HCT116 (cell line): Measurements from ENCODE around the gene GGT6. TPM values are rescaled to one million over a fixed set of nuclear protein-coding genes. Genes with fewer than 3 reads are reported as not detected.

Experiments
- ATAC-seq: fragments of 200-7000 bp; cut with Tn5 transposase; 2 replicates; pipeline ENCODE4 v1.9.1; 2020; ENCODE audit warnings: mild to moderate bottlenecking, moderate library complexity
- BruUV-seq: library from RNA; stranded (reverse); fragments of 400-500 nt; replicated peaks from 2 replicates; lab custom pipeline; 2021; lab: Mats Ljungman, UMichigan
- CTCF ChIA-PET: fragments of 300-600 bp; sonication (Branson Sonifier 250); formaldehyde crosslinking; loops from one replicate; lab custom pipeline; 2021; ENCODE audit warnings: antibody characterized with exemption; lab: Charles Lee
- POLR2A ChIA-PET: fragments of 300-600, 350-600 bp; sonication (Branson Sonifier 250); formaldehyde crosslinking; loops from one replicate; lab custom pipeline; 2021; ENCODE audit warnings: antibody characterized with exemption; lab: Charles Lee
- RAD21 ChIA-PET, 2 experiments: fragments of 300-600 bp; sonication (Branson Sonifier 250); formaldehyde crosslinking; loops; one replicate each; lab custom pipeline; 2023; ENCODE audit warnings: low total read pairs in 2 of 2; ENCODE audit not compliant: uncharacterized antibody in 2 of 2, unreplicated experiment in 2 of 2, low non-redundant PET in 1 of 2; lab: Charles Lee
- DNase-seq: peaks from one replicate; pipeline ENCODE4 v3.0.0-alpha.2; 2010; ENCODE audit warnings: low read depth, low spot score
- H2AFZ ChIP-seq: fragments of 200-600 bp; shearing (Covaris generic), sonication (generic); 2 replicates; pipeline ENCODE4 v1.6.1; 2017; ENCODE audit warnings: low read depth, mixed run types, mixed read lengths, antibody characterized with exemption, low read length; ENCODE audit not compliant: poor library complexity, severe bottlenecking
- H3K27ac ChIP-seq: 2 replicates; pipeline ENCODE4 v1.5.1; 2012; ENCODE audit warnings: low read depth, low read length
- H3K27me3 ChIP-seq: fragments of 200-600 bp; sonication (generic); 2 replicates; pipeline ENCODE4 v1.6.1; 2016; ENCODE audit warnings: mixed run types, low read length, mixed read lengths; ENCODE audit not compliant: insufficient read depth
- H3K36me3 ChIP-seq, 2 experiments: fragments of 200-500 bp in 1 of 2; fragments of 200-600 bp in 1 of 2; sonication (Bioruptor generic) in 1 of 2; sonication (generic) in 1 of 2; 2 replicates each; pipeline versions ENCODE4 v1.5.1 to v1.6.1; 2014 to 2016; ENCODE audit warnings: low read length in 2 of 2, inconsistent platforms in 1 of 2, mixed read lengths in 1 of 2, mixed run types in 1 of 2; ENCODE audit not compliant: insufficient read depth in 2 of 2, control insufficient read depth in 1 of 2
- H3K4me1 ChIP-seq, 2 experiments: fragments of 200-600 bp in 1 of 2; sonication (generic) in 1 of 2; 2 replicates each; pipeline versions ENCODE4 v1.5.1 to v1.6.1; 2012 to 2017; ENCODE audit warnings: low read length in 2 of 2, inconsistent platforms in 1 of 2, mild to moderate bottlenecking in 1 of 2, mixed read lengths in 1 of 2, mixed run types in 1 of 2, moderate library complexity in 1 of 2; ENCODE audit not compliant: insufficient read depth in 2 of 2, control insufficient read depth in 1 of 2
- H3K4me2 ChIP-seq: fragments of 200-600 bp; sonication (generic); 2 replicates; pipeline ENCODE4 v1.6.1; 2017; ENCODE audit warnings: mixed run types, low read length, mixed read lengths
- H3K4me3 ChIP-seq, 2 experiments: fragments of 200-600 bp in 1 of 2; sonication (generic) in 1 of 2; replicated peaks in 1 of 2; 2 replicates each; pipeline ENCODE4 v1.5.1; 2011 to 2016; ENCODE audit warnings: low read length in 2 of 2, control low read depth in 1 of 2, low read depth in 1 of 2, mild to moderate bottlenecking in 1 of 2, mixed read lengths in 1 of 2, mixed run types in 1 of 2
- H3K79me2 ChIP-seq: fragments of 200-600 bp; sonication (generic); 2 replicates; pipeline ENCODE4 v1.6.1; 2017; ENCODE audit warnings: mild to moderate bottlenecking, mixed run types, low read length, moderate library complexity, mixed read lengths; ENCODE audit not compliant: insufficient read depth
- H3K9ac ChIP-seq: fragments of 200-600 bp; sonication (generic); 2 replicates; pipeline ENCODE4 v1.6.1; 2016; ENCODE audit warnings: low read length, mixed read lengths
- H3K9me2 ChIP-seq: fragments of 200-600 bp; sonication (generic), shearing (Covaris generic); 2 replicates; pipeline ENCODE4 v1.6.1; 2017; ENCODE audit warnings: mixed run types, mild to moderate bottlenecking, moderate library complexity; ENCODE audit not compliant: insufficient read depth
- H3K9me3 ChIP-seq, 2 experiments: fragments of 200-500 bp in 1 of 2; fragments of 200-600 bp in 1 of 2; sonication (Bioruptor generic) in 1 of 2; sonication (generic) in 1 of 2; 2 replicates each; pipeline ENCODE4 v1.6.1; 2014 to 2017; ENCODE audit warnings: low read length in 2 of 2, mixed read lengths in 2 of 2, inconsistent platforms in 1 of 2, low read depth in 1 of 2, mild to moderate bottlenecking in 1 of 2, mixed run types in 1 of 2, moderate library complexity in 1 of 2; ENCODE audit not compliant: control insufficient read depth in 1 of 2, insufficient read depth in 1 of 2
- H4K20me1 ChIP-seq: fragments of 200-600 bp; sonication (generic), shearing (Covaris generic); 2 replicates; pipeline ENCODE4 v1.6.1; 2017; ENCODE audit warnings: mixed run types, mild to moderate bottlenecking, moderate library complexity; ENCODE audit not compliant: insufficient read depth
- CBX3 ChIP-seq: IDR thresholded peaks from 2 replicates; pipeline ENCODE4 v1.6.1; 2012; ENCODE audit warnings: low read depth
- CTCF ChIP-seq, 3 experiments: fragments of 200-600 bp in 1 of 3; sonication (generic) in 1 of 3; IDR thresholded peaks in 2 of 3; conservative IDR thresholded peaks in 1 of 3; 2 replicates each; pipeline ENCODE4 v1.5.1; 2012 to 2017; ENCODE audit warnings: low read depth in 2 of 3, low read length in 2 of 3, antibody characterized with exemption in 1 of 3, borderline replicate concordance in 1 of 3, control low read depth in 1 of 3, mild to moderate bottlenecking in 1 of 3, mixed read lengths in 1 of 3, mixed run types in 1 of 3, moderate library complexity in 1 of 3; ENCODE audit not compliant: insufficient read depth in 1 of 3
- EZH2phosphoT487 ChIP-seq: fragments of 200-600 bp; IDR thresholded peaks from 2 replicates; pipeline ENCODE4 v1.6.1; 2018; ENCODE audit warnings: antibody characterized with exemption, borderline replicate concordance
- FOSL1 ChIP-seq: IDR thresholded peaks from 2 replicates; pipeline ENCODE4 v1.6.1; 2012; ENCODE audit warnings: low read depth
- POLR2A ChIP-seq: IDR thresholded peaks from 2 replicates; pipeline ENCODE4 v1.7.0; 2011; ENCODE audit warnings: borderline replicate concordance; ENCODE audit not compliant: insufficient read depth, insufficient read length; ENCODE audit errors: extremely low read depth
- POLR2AphosphoS5 ChIP-seq: IDR thresholded peaks from 2 replicates; pipeline ENCODE4 v1.6.1; 2011; ENCODE audit warnings: mild to moderate bottlenecking, low read depth, low read length, moderate library complexity
- REST ChIP-seq: IDR thresholded peaks from 2 replicates; pipeline ENCODE4 v1.6.1; 2012; ENCODE audit warnings: low read depth
- SP1 ChIP-seq: IDR thresholded peaks from 2 replicates; pipeline ENCODE4 v1.6.1; 2012; ENCODE audit warnings: low read depth
- TCF7L2 ChIP-seq: IDR thresholded peaks from 2 replicates; pipeline ENCODE4 v1.7.0; 2011; ENCODE audit warnings: borderline replicate concordance, inconsistent platforms; ENCODE audit not compliant: insufficient read depth, insufficient read length; ENCODE audit errors: extremely low read depth
- YY1 ChIP-seq: IDR thresholded peaks from 2 replicates; pipeline ENCODE4 v1.6.1; 2011; ENCODE audit warnings: low read length, low read depth, moderate library complexity, mild to moderate bottlenecking; ENCODE audit not compliant: insufficient replicate concordance; ENCODE audit errors: extremely low read depth
- ZBTB33 ChIP-seq: IDR thresholded peaks from 2 replicates; pipeline ENCODE4 v1.6.1; 2011; ENCODE audit warnings: mild to moderate bottlenecking, low read length, moderate library complexity; ENCODE audit not compliant: insufficient replicate concordance; ENCODE audit errors: extremely low read depth
- ZFX ChIP-seq: fragments of 450-650 bp; IDR thresholded peaks from 2 replicates; pipeline ENCODE4 v1.6.1; 2017
- ZNF274 ChIP-seq: fragments of 200-500 bp; sonication (Bioruptor generic); IDR thresholded peaks from 2 replicates; pipeline ENCODE4 v1.6.1; 2014; ENCODE audit warnings: mild to moderate bottlenecking, low read depth, low read length, inconsistent platforms
- intact Hi-C: fragments of 100-400 bp; cut with micrococcal nuclease; formaldehyde crosslinking; loops from 2 replicates; pipeline ENCODE4 v1.10.0; 2022
- total RNA-seq: library from RNA; stranded (reverse); gene quantifications from one replicate; pipeline ENCODE4 v1.2.1, GENCODE V29; 2021; ENCODE audit not compliant: unreplicated experiment

The GGT6 gene
- total RNA-seq, 1 experiment from 2014 or later: 0.10 TPM

- ChIA-PET CTCF (interaction anchor here (1.2 kb wide), 1 partner anchor 41 kb away, joined by 3 read pairs; no protein-coding TSS in a partner anchor), POLR2A (no interaction called here), RAD21 (no interaction called here)
- no peaks in the 10 kb centered on the region for H3K36me3 ChIP-seq
- H2AFZ ChIP-seq: no peak overlapping the region
- H3K4me1 ChIP-seq: 0 out of 4 replicates have a peak, but pooled peaks cover 0 to 5% of the 10 kb centered on the region in 2 experiments
- no peaks in the 10 kb centered on the region for H3K9me3 ChIP-seq
- H3K27me3 ChIP-seq: no peaks in the 10 kb centered on the region
- H4K20me1 ChIP-seq: no peaks in the 10 kb centered on the region
- H3K4me3 ChIP-seq: no peak overlapping the region
- intact Hi-C loops: no loop called here
- no peak overlapping the region for H3K9ac ChIP-seq
- H3K9me2 ChIP-seq: no peaks in the 10 kb centered on the region
- TF ChIP-seq ZNF274 (no peak), POLR2AphosphoS5 (no peak), SP1 (no peak), YY1 (no peak), TCF7L2 (no peak), ZFX (no peak), ZBTB33 (no peak), REST (no peak), POLR2A (no peak), CTCF (IDR thresholded peaks at IDR 0.05 in 2 of 3, conservative IDR thresholded peaks at IDR 0.05 in 1 of 3; ENCODE audit: borderline replicate concordance in 1 of 3, insufficient read depth in 1 of 3, low read depth in 2 of 3, low read length in 2 of 3) (no peak), FOSL1 (no peak), CBX3 (no peak), EZH2phosphoT487 (no peak)
- no TSS peak for BruUV-seq
- no peaks in the 10 kb centered on the region for H3K79me2 ChIP-seq
- no peak overlapping the region for H3K27ac ChIP-seq
- H3K4me2 ChIP-seq: no peak overlapping the region
- DNase-seq (no peak), ATAC-seq (no peak)
Measured at GRCh38 chr17:4525691-4526397, 34.5 kb downstream of the GGT6 start.
